GM13976 (cell line): ENCODE measurements around the gene PAK1.

ENCODE experiments used
- DNase-seq: peaks from one replicate; pipeline ENCODE4 v3.0.0; 2012; ENCODE audit warnings: low spot score
- CTCF ChIP-seq: IDR thresholded peaks from 2 replicates; pipeline ENCODE4 v1.5.1; 2012; ENCODE audit warnings: borderline replicate concordance, mild to moderate bottlenecking; ENCODE audit not compliant: insufficient read depth; ENCODE audit errors: extremely low read depth, missing control alignments, control extremely low read depth
- in situ Hi-C: fragments of 300-500 bp; cut with MboI; formaldehyde crosslinking; loops from one replicate; pipeline ENCODE4 v1.12.0; 2022; ENCODE audit warnings: low sequenced_read_pairs, mixed read lengths, inconsistent platforms; ENCODE audit not compliant: unreplicated experiment

Gene PAK1

GRCh38 chr11:77436506-77436905 lies 37.4 kb downstream of the PAK1 start:
- no peak for DNase-seq
- TF ChIP-seq CTCF, result no peak
- in situ Hi-C loops, result no loop called here

GRCh38 chr11:77435972-77436371 lies 37.9 kb downstream of the PAK1 start:
- TF ChIP-seq CTCF, result no peak
- in situ Hi-C loops, result no loop called here
- no peak for DNase-seq

- in situ Hi-C loops, result no loop called here
- no peak for DNase-seq
- no peak for TF ChIP-seq CTCF
These were observed 42.1 kb downstream of the PAK1 start for GRCh38 chr11:77431813-77432212.

GRCh38 chr11:77428598-77428997 lies 45.3 kb downstream of the PAK1 start:
- DNase-seq, result no peak
- no peak for TF ChIP-seq CTCF
- in situ Hi-C loops, result no loop called here

GRCh38 chr11:77425346-77425745 lies 48.5 kb downstream of the PAK1 start:
- DNase-seq, result no peak
- no peak for TF ChIP-seq CTCF
- in situ Hi-C loops, result no loop called here

GRCh38 chr11:77424644-77425043 lies 49.2 kb downstream of the PAK1 start:
- no peak for TF ChIP-seq CTCF
- no peak for DNase-seq
- in situ Hi-C loops, result no loop called here

GRCh38 chr11:77423624-77424023 lies 50.3 kb downstream of the PAK1 start:
- DNase-seq, result no peak
- no peak for TF ChIP-seq CTCF
- in situ Hi-C loops, result no loop called here
